ENCODE results near the gene SREBF2. TPM values are rescaled to one million over a fixed set of nuclear protein-coding genes. Genes with fewer than 3 reads are reported as not detected.

Gene SREBF2
- total and polyA plus RNA-seq, 9 of the 15 experiments (the other 6 are each of a cell fraction or from before 2014, with no cell fraction given) = 1.1 to 84.2 (median 26.9) TPM

DNA sequence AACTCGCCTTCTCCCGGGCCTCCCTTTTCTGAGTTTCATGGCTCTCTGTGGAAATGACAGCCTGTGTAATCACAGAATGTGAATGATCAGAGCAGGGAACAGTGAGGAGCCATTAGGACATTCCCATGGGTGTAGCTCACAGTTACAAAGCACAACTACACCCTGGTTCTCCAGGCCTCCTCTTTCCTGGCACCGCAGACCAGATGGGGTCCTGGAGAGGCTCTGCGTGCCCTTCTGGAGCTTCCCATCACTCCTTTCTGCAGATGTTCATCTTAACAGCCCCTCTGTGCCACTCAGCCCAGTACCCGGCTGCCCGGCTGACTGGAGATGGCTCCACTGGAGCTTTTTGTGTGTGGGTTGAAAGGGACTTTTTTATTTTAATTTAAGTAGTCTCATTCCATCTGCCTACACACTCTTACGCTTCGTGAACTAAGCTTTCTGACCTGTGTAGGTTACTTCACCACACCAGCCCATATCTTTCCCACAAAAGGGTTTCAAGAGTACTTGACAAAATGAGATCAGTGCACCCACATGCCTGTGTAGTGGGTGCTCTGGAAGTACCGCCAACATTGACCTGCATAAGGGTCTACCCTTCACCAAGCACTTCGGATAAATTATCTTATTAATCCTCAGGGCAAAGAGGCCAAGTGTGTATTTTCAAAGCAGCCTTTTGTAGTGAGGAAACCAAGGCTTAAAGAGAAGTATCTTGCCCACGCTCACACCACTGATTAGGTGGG is 29.8 kb downstream of the SREBF2 start (continued):
- TF ChIP-seq RERE (CRISPR knock-in tag; IDR thresholded peaks at IDR 0.05; ENCODE audit: borderline replicate concordance) (no peak), CTCF (IDR thresholded peaks at IDR 0.05 in 2 of 3, conservative IDR thresholded peaks at IDR 0.05 in 1 of 3; ENCODE audit: insufficient read depth in 2 of 3, low read depth in 1 of 3, low read length in 3 of 3) (no peak), CBFA2T3 (IDR thresholded peaks at IDR 0.05) (no peak), HMG20A (CRISPR knock-in tag; conservative IDR thresholded peaks at IDR 0.05) (no peak), FUS (optimal IDR thresholded peaks at IDR 0.05; ENCODE audit: low read depth, low read length) (no peak)
